Prostate gland (tissue), 2 donors: Measurements from ENCODE around the gene MPZL2.

Experiments
- CTCF ChIP-seq, 4 experiments: fragments of 200-600 bp in 2 of 4; fragments of 450-650 bp in 2 of 4; sonication (generic) in 2 of 4; IDR thresholded peaks; 1 replicate in 3 of 4; 2 replicates in 1 of 4; pipeline ENCODE4 v1.5.1; 2016 to 2019; ENCODE audit warnings: antibody characterized with exemption in 4 of 4, mild to moderate bottlenecking in 2 of 4, moderate library complexity in 2 of 4
- POLR2AphosphoS5 ChIP-seq: sonication (generic); formaldehyde crosslinking; IDR thresholded peaks from one replicate; pipeline ENCODE4 v1.6.1; 2017; ENCODE audit warnings: antibody characterized with exemption

DNA sequence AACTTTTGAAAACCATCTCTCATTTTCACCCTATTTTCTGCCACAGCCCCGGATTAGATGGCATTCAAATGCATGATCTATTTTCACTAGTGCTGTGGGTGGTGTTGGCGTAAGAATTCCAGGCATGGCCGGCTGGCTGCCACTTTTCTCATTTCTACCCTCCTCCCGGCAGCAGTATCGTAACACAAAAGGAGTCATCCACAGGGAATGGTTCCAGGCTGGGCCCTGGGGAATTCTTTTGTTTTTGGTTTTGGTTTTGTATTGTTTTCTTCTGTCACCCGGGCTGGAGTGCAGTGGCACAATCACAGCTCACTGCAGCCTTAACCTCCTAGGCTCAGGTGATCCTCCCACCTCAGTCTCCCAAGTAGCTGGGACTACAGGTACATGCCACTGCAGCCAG is 53.1 kb downstream of the MPZL2 start:
- TF ChIP-seq CTCF (IDR thresholded peaks at IDR 0.05) (no peak), POLR2AphosphoS5 (no peak)
